ENCODE data around the gene SFMBT2. TPM values are rescaled to one million over a fixed set of nuclear protein-coding genes. Genes with fewer than 3 reads are reported as not detected.

Gene SFMBT2
- total RNA-seq, 2 experiments from 2014 or later = 7.9 to 8.3 TPM

DNA sequence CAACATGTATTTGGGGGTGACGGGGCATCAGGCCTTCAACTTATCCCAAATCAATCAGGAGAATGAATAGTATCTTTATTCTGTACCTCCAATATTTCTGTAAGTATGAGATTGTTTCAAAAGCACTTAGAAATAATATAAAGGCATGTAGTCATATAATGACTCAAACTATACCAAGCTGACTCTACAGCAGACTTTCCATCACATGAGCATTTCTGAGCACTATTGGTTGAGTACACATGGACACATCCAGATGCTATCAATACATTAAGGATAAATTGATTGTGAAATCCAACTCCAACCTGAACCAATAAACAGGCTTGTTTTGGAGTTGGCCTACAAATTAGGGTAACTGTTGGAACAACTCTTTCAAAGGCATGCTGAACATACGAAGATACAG lies 229.4 kb downstream of the SFMBT2 start:
- H3K9me3 ChIP-seq (ENCODE audit: low read length) = no peaks in the 10 kb centered on the region
- no peak overlapping the region for H3K4me2 ChIP-seq (ENCODE audit: low read length)
- H3K4me1 ChIP-seq (ENCODE audit: insufficient read depth, low read length, poor library complexity, severe bottlenecking) = no peaks in the 10 kb centered on the region
- H2AFZ ChIP-seq (ENCODE audit: low read length) = no peak overlapping the region
- H3K36me3 ChIP-seq (ENCODE audit: insufficient read depth, low read length) = peaks cover 2% of the 10 kb centered on the region
- BruUV-seq (replicated peaks) = no TSS peak
- intact Hi-C loops (cut with micrococcal nuclease; ENCODE audit: unreplicated experiment) = no loop called here
- no peaks in the 10 kb centered on the region for H3K79me2 ChIP-seq (ENCODE audit: insufficient read depth, low read depth, low read length)
- no peak for DNase-seq (ENCODE audit: low spot score)
- TF ChIP-seq, protein P1, sequence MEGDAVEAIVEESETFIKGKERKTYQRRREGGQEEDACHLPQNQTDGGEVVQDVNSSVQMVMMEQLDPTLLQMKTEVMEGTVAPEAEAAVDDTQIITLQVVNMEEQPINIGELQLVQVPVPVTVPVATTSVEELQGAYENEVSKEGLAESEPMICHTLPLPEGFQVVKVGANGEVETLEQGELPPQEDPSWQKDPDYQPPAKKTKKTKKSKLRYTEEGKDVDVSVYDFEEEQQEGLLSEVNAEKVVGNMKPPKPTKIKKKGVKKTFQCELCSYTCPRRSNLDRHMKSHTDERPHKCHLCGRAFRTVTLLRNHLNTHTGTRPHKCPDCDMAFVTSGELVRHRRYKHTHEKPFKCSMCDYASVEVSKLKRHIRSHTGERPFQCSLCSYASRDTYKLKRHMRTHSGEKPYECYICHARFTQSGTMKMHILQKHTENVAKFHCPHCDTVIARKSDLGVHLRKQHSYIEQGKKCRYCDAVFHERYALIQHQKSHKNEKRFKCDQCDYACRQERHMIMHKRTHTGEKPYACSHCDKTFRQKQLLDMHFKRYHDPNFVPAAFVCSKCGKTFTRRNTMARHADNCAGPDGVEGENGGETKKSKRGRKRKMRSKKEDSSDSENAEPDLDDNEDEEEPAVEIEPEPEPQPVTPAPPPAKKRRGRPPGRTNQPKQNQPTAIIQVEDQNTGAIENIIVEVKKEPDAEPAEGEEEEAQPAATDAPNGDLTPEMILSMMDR (conservative IDR thresholded peaks at IDR 0.05; ENCODE audit: low read length) = no peak
- no peak for TF ChIP-seq EZH2phosphoT487 (IDR thresholded peaks at IDR 0.05; ENCODE audit: borderline replicate concordance, low read depth, low read length)
- H3K9me2 ChIP-seq (ENCODE audit: insufficient read depth, low read length) = no peaks in the 10 kb centered on the region
- ChIA-PET CTCF (ENCODE audit: unreplicated experiment) (no interaction called here), POLR2A (interaction anchor here (0.7 to 0.9 kb wide), 2 partner anchors 36 to 44 kb away, joined by 3 read pairs; no protein-coding TSS in a partner anchor)
- H3K27ac ChIP-seq (ENCODE audit: low read depth, low read length, poor library complexity, severe bottlenecking) = no peak overlapping the region
- no peak overlapping the region for H3K4me3 ChIP-seq (ENCODE audit: low read depth, low read length, poor library complexity, severe bottlenecking)
- no peaks in the 10 kb centered on the region for H4K20me1 ChIP-seq (ENCODE audit: insufficient read depth, low read length)

DNA sequence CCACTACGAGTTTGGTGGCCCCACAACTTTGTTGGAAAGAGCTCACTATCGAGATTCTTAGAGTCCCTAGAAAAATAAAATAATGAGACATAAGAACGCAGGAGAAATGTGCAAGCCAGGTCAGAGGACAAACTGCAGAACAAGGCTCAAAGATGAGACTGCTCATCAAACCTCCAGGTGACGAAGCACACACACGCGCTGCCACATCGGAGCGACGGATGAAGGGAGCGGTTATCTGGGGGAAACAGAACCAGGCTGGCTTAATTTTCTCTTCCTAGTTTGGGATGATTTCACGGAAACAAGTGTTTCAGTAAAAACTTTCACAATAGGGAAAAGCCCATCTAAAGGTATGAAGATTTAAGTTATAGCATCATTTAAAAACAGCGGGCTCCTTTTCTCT lies 231.3 kb downstream of the SFMBT2 start:
- no peak for DNase-seq (ENCODE audit: low spot score)
- H2AFZ ChIP-seq (ENCODE audit: low read length) = no peak overlapping the region
- intact Hi-C loops (cut with micrococcal nuclease; ENCODE audit: unreplicated experiment) = no loop called here
- TF ChIP-seq, protein P1 (conservative IDR thresholded peaks at IDR 0.05; ENCODE audit: low read length) = no peak
- TF ChIP-seq EZH2phosphoT487 (IDR thresholded peaks at IDR 0.05; ENCODE audit: borderline replicate concordance, low read depth, low read length) = no peak
- H3K9me2 ChIP-seq (ENCODE audit: insufficient read depth, low read length) = no peaks in the 10 kb centered on the region
- H3K79me2 ChIP-seq (ENCODE audit: insufficient read depth, low read depth, low read length) = no peaks in the 10 kb centered on the region
- no peak overlapping the region for H3K4me3 ChIP-seq (ENCODE audit: low read depth, low read length, poor library complexity, severe bottlenecking)
- H3K9me3 ChIP-seq (ENCODE audit: low read length) = no peaks in the 10 kb centered on the region
- ChIA-PET CTCF (ENCODE audit: unreplicated experiment) (no interaction called here), POLR2A (interaction anchor here (0.7 to 0.9 kb wide), 4 partner anchors 21 to 346 kb away, joined by 4 to 5 read pairs (median 4); no protein-coding TSS in a partner anchor)
- H3K27ac ChIP-seq (ENCODE audit: low read depth, low read length, poor library complexity, severe bottlenecking) = no peak overlapping the region
- H4K20me1 ChIP-seq (ENCODE audit: insufficient read depth, low read length) = no peaks in the 10 kb centered on the region
- H3K36me3 ChIP-seq (ENCODE audit: insufficient read depth, low read length) = peaks cover 21% of the 10 kb centered on the region
- H3K4me2 ChIP-seq (ENCODE audit: low read length) = no peak overlapping the region
- BruUV-seq (replicated peaks) = no TSS peak
- H3K4me1 ChIP-seq (ENCODE audit: insufficient read depth, low read length, poor library complexity, severe bottlenecking) = no peaks in the 10 kb centered on the region

DNA sequence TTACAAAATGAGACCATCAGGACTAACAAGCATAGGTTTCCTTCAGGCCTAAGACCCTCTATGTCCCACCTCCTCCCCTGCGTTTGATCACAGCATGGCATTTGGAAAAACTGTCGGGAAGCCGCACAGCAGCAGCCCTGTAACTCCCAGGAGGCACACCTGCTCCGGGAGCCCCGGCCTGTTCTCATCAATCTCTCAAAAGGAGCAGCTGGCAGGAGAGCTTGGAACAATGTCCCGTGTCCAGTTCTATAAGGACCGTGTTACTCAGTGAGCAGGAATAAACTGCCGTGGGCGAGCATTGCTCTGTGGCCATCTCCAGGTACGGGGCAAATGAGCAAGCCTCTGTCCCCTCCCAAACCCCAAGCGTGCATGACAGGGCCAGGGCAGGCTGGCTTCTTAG lies 236.9 kb downstream of the SFMBT2 start:
- Histone ChIP-seq H3K4me3 (ENCODE audit: low read depth, low read length, poor library complexity, severe bottlenecking) (no peak overlapping the region), H3K4me2 (ENCODE audit: low read length) (no peak overlapping the region), H4K20me1 (ENCODE audit: insufficient read depth, low read length) (no peaks in the 10 kb centered on the region), H3K9me3 (ENCODE audit: low read length) (no peaks in the 10 kb centered on the region), H3K36me3 (ENCODE audit: insufficient read depth, low read length) (peaks cover 22% of the 10 kb centered on the region), H3K79me2 (ENCODE audit: insufficient read depth, low read depth, low read length) (no peaks in the 10 kb centered on the region), H2AFZ (ENCODE audit: low read length) (no peak overlapping the region), H3K4me1 (ENCODE audit: insufficient read depth, low read length, poor library complexity, severe bottlenecking) (no peaks in the 10 kb centered on the region), H3K9me2 (ENCODE audit: insufficient read depth, low read length) (no peaks in the 10 kb centered on the region), H3K27ac (ENCODE audit: low read depth, low read length, poor library complexity, severe bottlenecking) (no peak overlapping the region)
- intact Hi-C loops (cut with micrococcal nuclease; ENCODE audit: unreplicated experiment) = no loop called here
- no TSS peak for BruUV-seq (replicated peaks)
- DNase-seq (ENCODE audit: low spot score) = no peak
- TF ChIP-seq EZH2phosphoT487 (IDR thresholded peaks at IDR 0.05; ENCODE audit: borderline replicate concordance, low read depth, low read length) = no peak
- TF ChIP-seq, protein P1 (conservative IDR thresholded peaks at IDR 0.05; ENCODE audit: low read length) = no peak
- POLR2A ChIA-PET = no interaction called here
- CTCF ChIA-PET (ENCODE audit: unreplicated experiment) = no interaction called here

All from OCI-LY7 (cell line).